BLaER1 (cell line): ENCODE results near the gene INTS1.

ENCODE experiments used
- H3K27ac ChIP-seq: shearing (Covaris generic); formaldehyde crosslinking; 2 replicates; pipeline ENCODE4 v1.8.1; 2022
- H3K27me3 ChIP-seq: shearing (Covaris generic); formaldehyde crosslinking; 2 replicates; pipeline ENCODE4 v1.8.1; 2022
- H3K36me3 ChIP-seq: shearing (Covaris generic); formaldehyde crosslinking; 2 replicates; pipeline ENCODE4 v1.8.1; 2022
- H3K4me1 ChIP-seq: shearing (Covaris generic); formaldehyde crosslinking; 2 replicates; pipeline ENCODE4 v1.8.1; 2022
- H3K4me2 ChIP-seq: shearing (Covaris generic); formaldehyde crosslinking; 2 replicates; pipeline ENCODE4 v1.8.1; 2022
- H3K4me3 ChIP-seq: shearing (Covaris generic); formaldehyde crosslinking; 2 replicates; pipeline ENCODE4 v1.8.1; 2022
- H3K9ac ChIP-seq: shearing (Covaris generic); formaldehyde crosslinking; 2 replicates; pipeline ENCODE4 v1.8.1; 2022
- H3K9me3 ChIP-seq: shearing (Covaris generic); formaldehyde crosslinking; 2 replicates; pipeline ENCODE4 v1.8.1; 2022
- H4K20me1 ChIP-seq: shearing (Covaris generic); formaldehyde crosslinking; 2 replicates; pipeline ENCODE4 v1.8.1; 2022
- Cebpa-rat ChIP-seq: shearing (Covaris generic); IDR thresholded peaks from 2 replicates; pipeline ENCODE4 v1.8.1; 2022

INTS1 gene

GRCh38 chr7:1493129-1493528 lies 11.1 kb downstream of the INTS1 start:
- Histone ChIP-seq H3K9me3 (no peaks in the 10 kb centered on the region), H3K4me3 (no peak overlapping the region), H3K27ac (no peak overlapping the region), H3K4me2 (no peak overlapping the region), H3K9ac (no peak overlapping the region), H3K27me3 (no peaks in the 10 kb centered on the region), H4K20me1 (peaks cover 94% of the 10 kb centered on the region), H3K4me1 (no peaks in the 10 kb centered on the region), H3K36me3 (peaks cover 98% of the 10 kb centered on the region)
- no peak for TF ChIP-seq Cebpa-rat

- peaks cover 98% of the 10 kb centered on the region for H3K36me3 ChIP-seq
Measured at GRCh38 chr7:1492640-1493039, 11.5 kb downstream of the INTS1 start.

GRCh38 chr7:1492221-1492620 lies 12.0 kb downstream of the INTS1 start:
- Histone ChIP-seq H3K4me3 (no peak overlapping the region), H3K9me3 (no peaks in the 10 kb centered on the region)

More at GRCh38 chr7:1492640-1493039, 11.5 kb downstream of the INTS1 start:
- Histone ChIP-seq H3K9ac (no peak overlapping the region), H3K9me3 (no peaks in the 10 kb centered on the region), H3K4me2 (no peak overlapping the region), H3K4me1 (no peaks in the 10 kb centered on the region), H3K27me3 (no peaks in the 10 kb centered on the region), H3K27ac (no peak overlapping the region), H3K4me3 (no peak overlapping the region), H4K20me1 (peaks cover 94% of the 10 kb centered on the region)
- no peak for TF ChIP-seq Cebpa-rat

GRCh38 chr7:1490837-1491236 lies 13.4 kb downstream of the INTS1 start:
- Histone ChIP-seq H3K27me3 (no peaks in the 10 kb centered on the region), H3K36me3 (peaks cover 98% of the 10 kb centered on the region)

More at GRCh38 chr7:1492221-1492620, 12.0 kb downstream of the INTS1 start:
- no peak for TF ChIP-seq Cebpa-rat
- H3K36me3 ChIP-seq: peaks cover 98% of the 10 kb centered on the region
- H3K27me3 ChIP-seq: no peaks in the 10 kb centered on the region
- H3K9ac ChIP-seq: no peak overlapping the region
- peaks cover 94% of the 10 kb centered on the region for H4K20me1 ChIP-seq
- H3K4me2 ChIP-seq: no peak overlapping the region
- H3K4me1 ChIP-seq: no peaks in the 10 kb centered on the region
- H3K27ac ChIP-seq: no peak overlapping the region

GRCh38 chr7:1489336-1489735 lies 14.9 kb downstream of the INTS1 start:
- no peaks in the 10 kb centered on the region for H3K27me3 ChIP-seq
- H3K9ac ChIP-seq: no peak overlapping the region
- no peak for TF ChIP-seq Cebpa-rat
- H3K36me3 ChIP-seq: peaks cover 98% of the 10 kb centered on the region
- H3K4me1 ChIP-seq: no peaks in the 10 kb centered on the region
- H3K4me3 ChIP-seq: no peak overlapping the region
- H4K20me1 ChIP-seq: peaks cover 89% of the 10 kb centered on the region
- H3K9me3 ChIP-seq: no peaks in the 10 kb centered on the region
- H3K4me2 ChIP-seq: no peak overlapping the region
- no peak overlapping the region for H3K27ac ChIP-seq

More at GRCh38 chr7:1490837-1491236, 13.4 kb downstream of the INTS1 start:
- no peak overlapping the region for H3K9ac ChIP-seq
- no peaks in the 10 kb centered on the region for H3K4me1 ChIP-seq
- no peak overlapping the region for H3K4me3 ChIP-seq
- H3K27ac ChIP-seq: no peak overlapping the region
- no peak for TF ChIP-seq Cebpa-rat
- H4K20me1 ChIP-seq: peaks cover 92% of the 10 kb centered on the region
- no peak overlapping the region for H3K4me2 ChIP-seq
- H3K9me3 ChIP-seq: no peaks in the 10 kb centered on the region

GRCh38 chr7:1488016-1488415 lies 16.2 kb downstream of the INTS1 start:
- peaks cover 98% of the 10 kb centered on the region for H3K36me3 ChIP-seq
- no peak overlapping the region for H3K4me3 ChIP-seq
- no peak overlapping the region for H3K4me2 ChIP-seq
- peaks cover 89% of the 10 kb centered on the region for H4K20me1 ChIP-seq
- H3K27ac ChIP-seq: no peak overlapping the region
- TF ChIP-seq Cebpa-rat: no peak
- H3K4me1 ChIP-seq: no peaks in the 10 kb centered on the region
- no peak overlapping the region for H3K9ac ChIP-seq
- H3K27me3 ChIP-seq: no peaks in the 10 kb centered on the region
- H3K9me3 ChIP-seq: no peaks in the 10 kb centered on the region

GRCh38 chr7:1487466-1487865 lies 16.7 kb downstream of the INTS1 start:
- no peak overlapping the region for H3K4me3 ChIP-seq
- H3K36me3 ChIP-seq: peaks cover 99% of the 10 kb centered on the region
- H3K4me1 ChIP-seq: no peaks in the 10 kb centered on the region
- no peaks in the 10 kb centered on the region for H3K9me3 ChIP-seq
- H4K20me1 ChIP-seq: peaks cover 94% of the 10 kb centered on the region
- H3K27me3 ChIP-seq: no peaks in the 10 kb centered on the region
- no peak overlapping the region for H3K9ac ChIP-seq
- H3K27ac ChIP-seq: no peak overlapping the region
- TF ChIP-seq Cebpa-rat: no peak
- no peak overlapping the region for H3K4me2 ChIP-seq

- Histone ChIP-seq H3K4me2 (no peak overlapping the region), H3K9ac (no peak overlapping the region), H3K36me3 (peaks cover 99% of the 10 kb centered on the region), H3K4me3 (no peak overlapping the region), H3K4me1 (no peaks in the 10 kb centered on the region), H3K9me3 (no peaks in the 10 kb centered on the region), H4K20me1 (peaks cover 94% of the 10 kb centered on the region), H3K27me3 (no peaks in the 10 kb centered on the region), H3K27ac (no peak overlapping the region)
- TF ChIP-seq Cebpa-rat: no peak
Measured at GRCh38 chr7:1486571-1486970, 17.6 kb downstream of the INTS1 start.

- no peak overlapping the region for H3K9ac ChIP-seq
- no peaks in the 10 kb centered on the region for H3K4me1 ChIP-seq
- no peak overlapping the region for H3K4me2 ChIP-seq
- no peak overlapping the region for H3K4me3 ChIP-seq
- no peak for TF ChIP-seq Cebpa-rat
- no peaks in the 10 kb centered on the region for H3K9me3 ChIP-seq
- H3K36me3 ChIP-seq: peaks cover 99% of the 10 kb centered on the region
- no peaks in the 10 kb centered on the region for H3K27me3 ChIP-seq
- peaks cover 93% of the 10 kb centered on the region for H4K20me1 ChIP-seq
- H3K27ac ChIP-seq: no peak overlapping the region
Measured at GRCh38 chr7:1485156-1485555, 19.0 kb downstream of the INTS1 start.

GRCh38 chr7:1484569-1484968 lies 19.6 kb downstream of the INTS1 start:
- peaks cover 99% of the 10 kb centered on the region for H3K36me3 ChIP-seq

More at GRCh38 chr7:1484569-1484968, 19.6 kb downstream of the INTS1 start:
- no peak for TF ChIP-seq Cebpa-rat
- H3K27ac ChIP-seq: no peak overlapping the region
- peaks cover 93% of the 10 kb centered on the region for H4K20me1 ChIP-seq
- H3K27me3 ChIP-seq: no peaks in the 10 kb centered on the region
- no peak overlapping the region for H3K9ac ChIP-seq
- no peaks in the 10 kb centered on the region for H3K4me1 ChIP-seq
- H3K9me3 ChIP-seq: no peaks in the 10 kb centered on the region
- no peak overlapping the region for H3K4me2 ChIP-seq
- H3K4me3 ChIP-seq: no peak overlapping the region
